WI38 (cell line): ENCODE results near the gene TMOD3.

Source experiments
- H3K4me3 ChIP-seq: 2 replicates; pipeline ENCODE4 v1.5.1; 2011; ENCODE audit warnings: low read depth, mild to moderate bottlenecking, control low read depth, low read length
- TF ChIP-seq, protein P1 (sequence below): IDR thresholded peaks from 2 replicates; pipeline ENCODE4 v1.5.1; 2012; ENCODE audit warnings: low read depth, mild to moderate bottlenecking, control low read depth, low read length

The TMOD3 gene

DNA sequence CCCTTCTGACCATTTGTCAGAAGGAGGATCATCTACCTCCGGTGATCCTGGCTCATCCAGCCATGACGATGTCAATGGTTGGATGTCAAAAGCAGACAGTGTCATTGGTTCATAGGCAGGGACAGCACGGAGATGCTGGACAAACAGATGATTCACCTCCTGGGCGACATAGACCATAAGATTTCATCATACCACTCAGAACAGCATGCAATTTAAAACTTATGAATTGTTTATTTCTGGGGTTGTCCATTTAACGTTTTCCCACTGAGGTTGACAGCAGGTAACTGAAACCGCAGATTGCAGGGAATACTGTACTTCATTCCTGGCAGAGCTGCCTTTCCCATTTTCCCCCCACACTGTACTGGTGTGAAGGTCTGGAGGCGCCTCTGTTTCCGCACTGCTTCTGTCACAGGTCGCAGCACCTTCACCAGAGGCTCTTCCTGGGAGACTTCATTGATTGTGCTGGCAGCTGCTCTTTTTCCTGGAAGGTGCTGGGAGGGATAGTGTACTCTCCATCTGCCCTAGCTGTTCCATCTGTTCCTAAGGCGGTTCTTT is 32.5 kb upstream of the TMOD3 start:
- H3K4me3 ChIP-seq: no peak overlapping the region
- TF ChIP-seq, protein P1, sequence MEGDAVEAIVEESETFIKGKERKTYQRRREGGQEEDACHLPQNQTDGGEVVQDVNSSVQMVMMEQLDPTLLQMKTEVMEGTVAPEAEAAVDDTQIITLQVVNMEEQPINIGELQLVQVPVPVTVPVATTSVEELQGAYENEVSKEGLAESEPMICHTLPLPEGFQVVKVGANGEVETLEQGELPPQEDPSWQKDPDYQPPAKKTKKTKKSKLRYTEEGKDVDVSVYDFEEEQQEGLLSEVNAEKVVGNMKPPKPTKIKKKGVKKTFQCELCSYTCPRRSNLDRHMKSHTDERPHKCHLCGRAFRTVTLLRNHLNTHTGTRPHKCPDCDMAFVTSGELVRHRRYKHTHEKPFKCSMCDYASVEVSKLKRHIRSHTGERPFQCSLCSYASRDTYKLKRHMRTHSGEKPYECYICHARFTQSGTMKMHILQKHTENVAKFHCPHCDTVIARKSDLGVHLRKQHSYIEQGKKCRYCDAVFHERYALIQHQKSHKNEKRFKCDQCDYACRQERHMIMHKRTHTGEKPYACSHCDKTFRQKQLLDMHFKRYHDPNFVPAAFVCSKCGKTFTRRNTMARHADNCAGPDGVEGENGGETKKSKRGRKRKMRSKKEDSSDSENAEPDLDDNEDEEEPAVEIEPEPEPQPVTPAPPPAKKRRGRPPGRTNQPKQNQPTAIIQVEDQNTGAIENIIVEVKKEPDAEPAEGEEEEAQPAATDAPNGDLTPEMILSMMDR: no peak

DNA sequence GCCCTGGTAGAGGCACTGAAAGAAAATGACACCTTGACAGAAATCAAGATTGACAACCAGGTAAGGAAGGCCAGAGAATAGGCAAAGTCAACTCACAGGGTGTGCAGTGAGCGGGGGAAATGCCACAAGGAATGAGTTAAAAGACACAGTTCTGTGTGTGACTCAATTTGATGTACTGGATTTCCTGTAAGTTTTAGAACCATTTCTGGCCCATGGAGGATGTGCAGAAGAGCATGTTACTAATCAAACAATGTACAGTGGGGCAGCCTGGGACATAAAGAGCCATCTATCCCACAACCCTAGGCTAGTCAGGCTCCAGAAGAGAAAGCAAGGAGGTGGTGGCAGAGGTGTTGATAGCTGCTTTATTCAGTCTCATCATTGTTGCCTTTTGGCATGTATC is 31.2 kb upstream of the TMOD3 start:
- TF ChIP-seq, protein P1: no peak
- no peak overlapping the region for H3K4me3 ChIP-seq

DNA sequence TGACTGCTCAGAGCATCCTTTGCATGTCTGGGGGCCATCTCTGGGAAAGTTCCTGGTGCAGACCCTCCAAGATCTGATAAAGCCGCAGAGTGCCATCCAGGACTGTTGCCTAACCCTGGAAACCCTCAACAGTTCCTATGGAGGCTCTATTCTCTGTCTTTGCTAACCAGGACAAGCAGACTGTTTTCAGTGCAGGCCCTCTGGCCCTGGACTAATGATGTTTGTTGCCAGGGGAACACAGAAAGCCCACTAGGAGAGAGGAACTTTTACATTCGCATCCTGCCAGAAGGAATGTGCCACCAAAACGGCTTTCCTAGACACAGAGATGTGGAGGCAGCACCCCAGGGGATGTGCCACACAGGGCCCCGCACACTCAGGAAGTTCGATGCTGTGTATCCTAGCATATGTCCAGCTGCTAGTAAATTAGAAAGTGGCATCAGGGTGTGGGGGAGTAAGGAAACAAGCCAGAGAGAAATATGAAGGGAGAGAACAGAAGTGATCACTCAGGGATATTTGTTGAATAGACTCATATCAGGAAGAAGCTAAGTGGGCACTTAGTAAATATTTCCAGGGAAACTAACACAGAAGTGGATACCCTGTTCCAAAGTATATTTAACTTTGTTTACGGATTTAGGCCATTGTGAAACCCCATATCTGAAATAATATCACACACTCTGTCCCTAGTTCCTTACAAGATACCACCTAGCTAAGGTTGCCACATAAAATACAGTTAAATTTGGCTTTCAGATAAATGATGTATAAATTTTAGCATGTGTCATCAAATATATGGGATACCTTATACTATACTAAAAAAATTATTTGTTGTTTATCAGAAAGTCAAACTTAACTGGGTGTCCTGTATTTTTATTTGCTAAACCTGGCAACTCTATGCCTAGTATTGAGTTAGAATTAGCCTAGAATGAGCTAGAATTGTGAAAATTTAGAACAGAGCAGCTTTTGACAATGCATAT is 29.9 kb upstream of the TMOD3 start:
- TF ChIP-seq, protein P1: no peak
- no peak overlapping the region for H3K4me3 ChIP-seq

DNA sequence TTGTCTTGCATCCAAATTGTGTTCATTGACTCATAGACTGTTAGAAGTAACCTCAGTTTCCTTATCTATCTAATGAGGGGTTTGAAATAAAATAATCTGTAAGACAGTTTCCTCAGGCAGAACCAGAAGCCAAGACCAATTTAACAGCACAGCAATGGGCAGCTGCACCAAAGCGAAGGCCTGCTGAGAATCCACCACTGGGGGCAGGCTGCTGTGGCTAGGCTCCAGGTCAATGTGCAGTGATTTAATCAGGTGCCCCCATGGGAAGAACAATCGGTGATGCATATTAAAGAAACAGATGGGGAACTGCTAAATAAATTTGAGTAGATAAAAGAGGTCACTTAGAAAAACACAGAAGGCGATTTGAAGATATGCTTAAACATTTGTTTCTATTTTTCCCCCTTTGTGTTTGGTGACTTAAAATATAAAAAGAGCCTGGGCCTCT is 28.0 kb upstream of the TMOD3 start:
- H3K4me3 ChIP-seq: no peak overlapping the region
- TF ChIP-seq, protein P1: peak; percentile 67

DNA sequence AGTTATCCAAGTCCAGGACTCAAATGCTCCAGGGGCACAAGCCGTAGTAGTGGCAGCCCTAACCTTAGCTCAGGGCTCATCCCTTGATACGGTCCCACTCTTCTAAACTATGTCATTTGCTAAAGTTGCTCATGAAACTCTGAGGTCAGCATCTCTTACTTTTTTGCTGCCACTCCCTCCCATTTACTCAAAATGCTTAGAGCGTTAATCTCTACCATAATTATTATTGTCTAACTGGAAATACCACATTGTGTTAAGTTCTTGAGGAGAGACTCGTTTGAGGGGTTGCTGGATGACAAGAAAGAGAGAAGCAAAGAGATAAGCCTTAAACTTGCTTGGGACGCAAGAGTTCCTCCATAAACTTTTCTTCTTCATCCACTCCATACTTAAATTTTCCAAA is 26.9 kb upstream of the TMOD3 start:
- TF ChIP-seq, protein P1: no peak
- no peak overlapping the region for H3K4me3 ChIP-seq

DNA sequence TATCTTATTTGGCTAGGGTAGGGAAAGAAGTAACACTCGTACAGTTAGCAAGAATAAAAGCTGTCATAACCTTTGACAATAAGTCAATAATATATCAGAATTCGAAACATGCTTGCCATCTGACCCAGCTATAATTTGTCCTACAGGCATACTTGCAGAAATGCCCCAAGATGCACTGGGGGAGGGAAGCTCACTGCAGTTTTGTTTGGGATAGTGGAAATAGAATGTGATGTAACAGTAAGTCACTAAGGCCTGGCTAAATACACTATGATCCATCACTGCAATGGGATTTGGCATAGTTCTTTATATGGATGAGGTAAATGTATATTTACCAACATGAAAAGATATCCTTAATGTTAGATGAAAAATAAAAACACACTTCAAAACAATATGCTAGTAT is 25.5 kb upstream of the TMOD3 start:
- no peak overlapping the region for H3K4me3 ChIP-seq
- TF ChIP-seq, protein P1: no peak

DNA sequence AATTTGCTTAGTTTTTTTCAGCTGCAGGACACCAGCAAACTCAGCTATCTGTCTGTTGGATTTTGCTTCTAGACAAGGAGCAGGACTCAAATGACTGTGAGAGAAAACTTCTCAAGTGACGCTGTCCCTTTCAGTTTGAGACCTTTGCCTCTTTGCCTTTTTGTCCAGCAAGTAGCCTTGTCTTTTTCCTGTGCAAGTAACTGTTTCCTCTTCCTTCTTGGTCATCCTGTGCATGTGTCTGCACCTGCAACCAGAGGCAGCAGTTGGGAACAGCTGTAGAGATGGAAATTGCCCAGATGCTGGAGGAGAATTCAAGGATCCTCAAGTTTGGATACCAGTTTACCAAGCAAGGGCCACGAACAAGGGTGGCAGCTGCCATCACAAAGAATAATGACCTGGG is 23.3 kb upstream of the TMOD3 start:
- H3K4me3 ChIP-seq: no peak overlapping the region
- TF ChIP-seq, protein P1: no peak
